ENCODE measurements around the gene CACNA2D3.

The CACNA2D3 gene

GRCh38 chr3:54599716-54600115, 477.4 kb downstream of the CACNA2D3 start:
- Histone ChIP-seq H3K4me3 (ENCODE audit: low read depth, low read length) (no peak overlapping the region), H3K4me1 (no peaks in the 10 kb centered on the region), H3K9ac (no peak overlapping the region), H2AFZ (no peak overlapping the region), H3K27me3 (ENCODE audit: control insufficient read depth, insufficient read depth, low read length) (no peaks in the 10 kb centered on the region), H3K9me3 (ENCODE audit: control insufficient read depth, low read length) (no peaks in the 10 kb centered on the region), H3K4me2 (ENCODE audit: low read length) (no peak overlapping the region), H3K27ac (no peak overlapping the region), H3K79me2 (no peaks in the 10 kb centered on the region), H3K36me3 (ENCODE audit: control insufficient read depth, insufficient read depth, low read length) (no peaks in the 10 kb centered on the region)
- no peak for TF ChIP-seq CTCF (IDR thresholded peaks at IDR 0.05)

- Histone ChIP-seq H3K27me3 (ENCODE audit: control insufficient read depth, insufficient read depth, low read length) (no peaks in the 10 kb centered on the region), H3K4me3 (ENCODE audit: low read depth, low read length) (no peak overlapping the region), H3K4me2 (ENCODE audit: low read length) (no peak overlapping the region), H3K27ac (no peak overlapping the region), H2AFZ (no peak overlapping the region), H3K9ac (no peak overlapping the region), H3K4me1 (no peaks in the 10 kb centered on the region), H3K9me3 (ENCODE audit: control insufficient read depth, low read length) (no peaks in the 10 kb centered on the region), H3K79me2 (no peaks in the 10 kb centered on the region), H3K36me3 (ENCODE audit: control insufficient read depth, insufficient read depth, low read length) (no peaks in the 10 kb centered on the region)
- TF ChIP-seq CTCF (IDR thresholded peaks at IDR 0.05), result no peak
Observed at GRCh38 chr3:54600441-54601204, 478.3 kb downstream of the CACNA2D3 start.

- Histone ChIP-seq H3K36me3 (ENCODE audit: control insufficient read depth, insufficient read depth, low read length) (no peaks in the 10 kb centered on the region), H3K79me2 (no peaks in the 10 kb centered on the region), H3K9me3 (ENCODE audit: control insufficient read depth, low read length) (no peaks in the 10 kb centered on the region), H3K27me3 (ENCODE audit: control insufficient read depth, insufficient read depth, low read length) (no peaks in the 10 kb centered on the region), H3K9ac (no peak overlapping the region), H3K4me1 (no peaks in the 10 kb centered on the region), H3K27ac (no peak overlapping the region), H2AFZ (no peak overlapping the region), H3K4me3 (ENCODE audit: low read depth, low read length) (no peak overlapping the region), H3K4me2 (ENCODE audit: low read length) (no peak overlapping the region)
- TF ChIP-seq CTCF (IDR thresholded peaks at IDR 0.05), result no peak
Observed at GRCh38 chr3:54604495-54604894, 482.1 kb downstream of the CACNA2D3 start.

- no peaks in the 10 kb centered on the region for H3K79me2 ChIP-seq
- no peak overlapping the region for H3K27ac ChIP-seq
- no peak overlapping the region for H2AFZ ChIP-seq
- no peaks in the 10 kb centered on the region for H3K27me3 ChIP-seq (ENCODE audit: control insufficient read depth, insufficient read depth, low read length)
- H3K4me3 ChIP-seq (ENCODE audit: low read depth, low read length), result no peak overlapping the region
- H3K36me3 ChIP-seq (ENCODE audit: control insufficient read depth, insufficient read depth, low read length), result no peaks in the 10 kb centered on the region
- H3K9me3 ChIP-seq (ENCODE audit: control insufficient read depth, low read length), result no peaks in the 10 kb centered on the region
- H3K9ac ChIP-seq, result no peak overlapping the region
- no peaks in the 10 kb centered on the region for H3K4me1 ChIP-seq
- TF ChIP-seq CTCF (IDR thresholded peaks at IDR 0.05), result no peak
- H3K4me2 ChIP-seq (ENCODE audit: low read length), result no peak overlapping the region
Observed at GRCh38 chr3:54608041-54608440, 485.7 kb downstream of the CACNA2D3 start.

- no peaks in the 10 kb centered on the region for H3K36me3 ChIP-seq (ENCODE audit: control insufficient read depth, insufficient read depth, low read length)
- H3K9me3 ChIP-seq (ENCODE audit: control insufficient read depth, low read length), result no peaks in the 10 kb centered on the region
- no peaks in the 10 kb centered on the region for H3K4me1 ChIP-seq
- H3K27me3 ChIP-seq (ENCODE audit: control insufficient read depth, insufficient read depth, low read length), result no peaks in the 10 kb centered on the region
- H3K4me3 ChIP-seq (ENCODE audit: low read depth, low read length), result no peak overlapping the region
- no peak overlapping the region for H3K27ac ChIP-seq
- no peak for TF ChIP-seq CTCF (IDR thresholded peaks at IDR 0.05)
- no peak overlapping the region for H3K4me2 ChIP-seq (ENCODE audit: low read length)
- H2AFZ ChIP-seq, result no peak overlapping the region
- H3K9ac ChIP-seq, result no peak overlapping the region
- no peaks in the 10 kb centered on the region for H3K79me2 ChIP-seq
Observed at GRCh38 chr3:54619053-54619452, 496.7 kb downstream of the CACNA2D3 start.

Data from parathyroid adenoma (tissue), 2 donors.